Measurements from ENCODE around the gene TREM2. TPM values are rescaled to one million over a fixed set of nuclear protein-coding genes. Genes with fewer than 3 reads are reported as not detected.

Gene TREM2
- total RNA-seq = not detected in 2 replicates

GRCh38 chr6:41162687-41163418, at the start of gene TREM2:
TSS of gene TREM2 (minus strand) at chr6:41163116. CDS start at chr6:41163082, 34 bp downstream.

GRCh38 chr6:41200901-41201763, 38.2 kb upstream of the TREM2 start, which contains the start of gene TREML2:
TSS of gene TREML2 (minus strand) at chr6:41201149. CDS start at chr6:41201008, 141 bp downstream.

GRCh38 chr6:41153992-41154625, 8.8 kb downstream of the TREM2 start, which contains the start of gene TREML1:
TSS of gene TREML1 (minus strand) at chr6:41154347. CDS start at chr6:41154288, 59 bp downstream.

Other genes starting within 250 kb of the TREM2 start
- gene UNC5CL, start 123.9 kb downstream of the TREM2 start, total RNA-seq = 0.09 and 0.11 TPM in 2 replicates
- gene TSPO2, start 120.6 kb downstream of the TREM2 start, total RNA-seq = not detected in 2 replicates
- gene APOBEC2, start 109.9 kb downstream of the TREM2 start, total RNA-seq = not detected in 2 replicates
- 10.1 and 11.3 TPM in 2 replicates for gene OARD1, start 90.8 kb downstream of the TREM2 start, total RNA-seq
- 12.8 and 22.5 TPM in 2 replicates for gene NFYA, start 90.1 kb downstream of the TREM2 start, total RNA-seq
- gene TREML1, start 8.8 kb downstream of the TREM2 start, total RNA-seq = not detected in 2 replicates
- gene TREML2, start 38.0 kb upstream of the TREM2 start, total RNA-seq = not detected in 2 replicates
- gene TREML4, start 65.2 kb upstream of the TREM2 start, total RNA-seq = not detected in 2 replicates
- gene TREM1, start 123.6 kb upstream of the TREM2 start, total RNA-seq = not detected in 2 replicates
- not detected in 2 replicates for gene NCR2, start 172.5 kb upstream of the TREM2 start, total RNA-seq